ENCODE measurements around the gene GEN1. TPM values are rescaled to one million over a fixed set of nuclear protein-coding genes. Genes with fewer than 3 reads are reported as not detected.

Gene GEN1
- total RNA-seq, result 1 to 10 TPM; 4.9 to 8.2 (median 7.3) TPM

DNA sequence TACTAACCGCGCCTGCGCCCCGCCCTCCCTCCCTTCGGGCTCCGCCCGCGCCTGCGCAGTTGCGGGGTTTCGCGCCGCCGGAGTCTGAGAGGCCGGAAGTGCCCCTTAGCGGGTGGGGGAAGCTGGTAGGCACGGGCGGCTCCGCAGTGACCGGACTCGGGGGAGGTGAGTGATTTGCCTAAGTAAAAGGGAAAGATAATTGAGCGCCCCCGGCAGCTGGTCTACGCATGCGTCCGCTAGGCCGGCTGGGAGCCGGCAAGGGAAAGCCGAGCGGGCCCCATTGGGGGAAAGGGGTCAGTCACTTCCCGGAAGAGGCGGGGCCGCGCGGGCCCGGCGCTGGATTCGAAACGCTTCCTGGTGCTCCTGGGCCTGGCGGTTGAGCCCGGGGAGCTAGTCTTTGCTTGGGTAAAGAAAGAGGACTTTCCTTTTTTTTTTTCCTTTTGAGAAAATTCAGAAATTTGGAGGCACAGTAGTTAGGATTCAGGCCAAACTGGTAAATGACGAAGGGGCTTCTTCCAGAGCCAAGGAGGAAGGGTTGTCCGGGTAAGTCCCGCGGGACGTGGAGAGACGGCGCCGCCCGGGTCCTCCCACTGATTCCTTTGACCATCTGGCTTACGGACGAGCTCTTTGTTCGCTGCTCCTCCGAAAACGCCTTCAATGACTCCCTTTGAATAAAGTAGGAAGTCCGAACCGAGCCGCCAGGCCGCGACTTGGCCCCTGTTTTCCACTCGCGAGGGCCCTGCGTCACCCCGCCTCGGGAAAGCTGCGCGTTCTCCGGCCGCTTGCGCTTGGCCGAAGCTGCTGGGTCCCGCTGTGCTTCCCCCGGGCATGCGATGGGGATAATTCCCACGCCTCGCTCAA lies at the start of gene GEN1, which contains the start of gene SMC6:
TSS of gene GEN1 (plus strand) at position 336 of the 861 bp plus-strand sequence. CDS start 5,806 bp downstream, outside the sequence.
TSS of gene SMC6 (minus strand) at position 8 of the 861 bp plus-strand sequence. CDS start 7,864 bp downstream, outside the sequence.
- Histone ChIP-seq H3K27ac (peak within 1 kb of the TSS; percentile 95 to 98 (median 98)), H3K27me3 (no peaks in the 10 kb centered on the region), H3K9me3 (no peaks in the 10 kb centered on the region), H3K4me3 (peak within 1 kb of the TSS; percentile 52 to 90 (median 80)), H3K4me1 (peaks cover 13 to 31% (median 20%) of the 10 kb centered on the region in 4 donors), H3K36me3 (no peaks in the 10 kb centered on the region)
- TF ChIP-seq EP300 (IDR thresholded peaks at IDR 0.05), result no peak
- TF ChIP-seq POLR2A (IDR thresholded peaks at IDR 0.05), result peak in 1 of 4 donors; percentile 17
- no peak for TF ChIP-seq POLR2AphosphoS5 (IDR thresholded peaks at IDR 0.05)
- TF ChIP-seq, protein P1, sequence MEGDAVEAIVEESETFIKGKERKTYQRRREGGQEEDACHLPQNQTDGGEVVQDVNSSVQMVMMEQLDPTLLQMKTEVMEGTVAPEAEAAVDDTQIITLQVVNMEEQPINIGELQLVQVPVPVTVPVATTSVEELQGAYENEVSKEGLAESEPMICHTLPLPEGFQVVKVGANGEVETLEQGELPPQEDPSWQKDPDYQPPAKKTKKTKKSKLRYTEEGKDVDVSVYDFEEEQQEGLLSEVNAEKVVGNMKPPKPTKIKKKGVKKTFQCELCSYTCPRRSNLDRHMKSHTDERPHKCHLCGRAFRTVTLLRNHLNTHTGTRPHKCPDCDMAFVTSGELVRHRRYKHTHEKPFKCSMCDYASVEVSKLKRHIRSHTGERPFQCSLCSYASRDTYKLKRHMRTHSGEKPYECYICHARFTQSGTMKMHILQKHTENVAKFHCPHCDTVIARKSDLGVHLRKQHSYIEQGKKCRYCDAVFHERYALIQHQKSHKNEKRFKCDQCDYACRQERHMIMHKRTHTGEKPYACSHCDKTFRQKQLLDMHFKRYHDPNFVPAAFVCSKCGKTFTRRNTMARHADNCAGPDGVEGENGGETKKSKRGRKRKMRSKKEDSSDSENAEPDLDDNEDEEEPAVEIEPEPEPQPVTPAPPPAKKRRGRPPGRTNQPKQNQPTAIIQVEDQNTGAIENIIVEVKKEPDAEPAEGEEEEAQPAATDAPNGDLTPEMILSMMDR (IDR thresholded peaks at IDR 0.05), result peak in 1 of 6 experiments; percentile 6
- ATAC-seq (ENCODE audit: low FRiP score in 2 of 2), result peak; percentile 96 to 98
- WGBS, 2 donors, result 0% methylated on average over 6 to 59 of the region's 76 CpGs
- DNase-seq, result peak; percentile 87 to 99

DNA sequence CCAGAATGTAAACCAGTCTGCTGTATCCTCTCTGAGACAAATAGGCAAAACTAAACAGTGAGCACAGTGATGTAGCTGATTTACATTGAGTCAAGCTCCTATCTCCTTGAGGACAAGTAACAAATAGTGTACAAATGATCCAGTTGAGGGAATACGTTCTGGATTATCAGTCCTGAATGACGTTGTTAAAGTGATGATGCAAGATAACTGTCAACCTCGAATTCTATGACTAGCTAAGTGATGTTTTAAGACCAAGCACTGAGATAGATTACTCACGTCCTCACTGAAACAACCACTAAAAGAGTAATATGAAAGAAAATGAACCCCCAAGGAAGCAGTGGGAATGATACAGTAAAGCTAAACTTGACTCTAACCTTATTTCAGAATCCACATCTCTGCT lies 47.1 kb upstream of the GEN1 start:
- no peak for DNase-seq
- H3K36me3 ChIP-seq, result peaks cover 0 to 80% (median 24%) of the 10 kb centered on the region in 4 donors

GRCh38 chr2:17708501-17708900 lies 45.4 kb upstream of the GEN1 start:
- peaks cover 0 to 82% (median 22%) of the 10 kb centered on the region in 4 donors for H3K36me3 ChIP-seq

More for the DNA sequence above, 47.1 kb upstream of the GEN1 start:
- no peak for ATAC-seq (ENCODE audit: low FRiP score in 2 of 2)
- Histone ChIP-seq H3K9me3 (no peaks in the 10 kb centered on the region), H3K4me1 (no peaks in the 10 kb centered on the region), H3K27ac (no peak overlapping the region), H3K4me3 (no peak overlapping the region), H3K27me3 (no peaks in the 10 kb centered on the region)
- WGBS, 2 donors, result 94 to 98% methylated on average over 4 of the region's 4 CpGs
- no peak for TF ChIP-seq EP300 (IDR thresholded peaks at IDR 0.05)

DNA sequence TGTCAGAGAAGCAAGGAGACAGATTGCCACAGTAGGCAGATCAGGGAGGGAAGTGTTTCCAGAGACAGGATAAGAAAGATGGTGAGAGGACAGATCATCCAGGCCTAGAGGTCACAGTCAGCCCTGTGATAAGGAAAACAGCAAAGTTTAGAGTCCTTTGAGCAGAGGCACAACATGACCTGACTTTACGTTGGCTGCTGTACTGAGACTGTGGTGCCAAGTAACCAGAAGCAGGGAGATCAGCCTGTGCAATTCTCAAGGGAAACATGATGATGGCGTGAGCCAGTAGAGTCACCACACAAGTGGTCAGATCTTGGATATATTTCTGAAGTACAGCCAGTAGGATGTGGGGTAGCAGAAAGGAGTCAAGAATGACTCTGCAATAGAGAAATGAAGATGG lies 44.0 kb upstream of the GEN1 start:
- no peaks in the 10 kb centered on the region for H3K4me1 ChIP-seq
- DNase-seq, result no peak
- no peaks in the 10 kb centered on the region for H3K9me3 ChIP-seq
- TF ChIP-seq EP300 (IDR thresholded peaks at IDR 0.05) (no peak), POLR2AphosphoS5 (IDR thresholded peaks at IDR 0.05) (no peak), POLR2A (IDR thresholded peaks at IDR 0.05) (no peak)
- TF ChIP-seq, protein P1 (IDR thresholded peaks at IDR 0.05), result no peak
- 87 to 97% methylated on average over 2 of the region's 2 CpGs for WGBS, 2 donors
- ATAC-seq (ENCODE audit: low FRiP score in 2 of 2), result no peak
- H3K4me3 ChIP-seq, result no peak overlapping the region
- no peaks in the 10 kb centered on the region for H3K27me3 ChIP-seq
- peaks cover 0 to 89% (median 27%) of the 10 kb centered on the region in 4 donors for H3K36me3 ChIP-seq
- no peak overlapping the region for H3K27ac ChIP-seq

More at GRCh38 chr2:17708501-17708900, 45.4 kb upstream of the GEN1 start:
- TF ChIP-seq POLR2A (IDR thresholded peaks at IDR 0.05) (no peak), EP300 (IDR thresholded peaks at IDR 0.05) (no peak), POLR2AphosphoS5 (IDR thresholded peaks at IDR 0.05) (no peak)
- TF ChIP-seq, protein P1 (IDR thresholded peaks at IDR 0.05), result no peak
- WGBS, 2 donors, result 98 to 100% methylated on average over 1 of the region's 1 CpG
- Histone ChIP-seq H3K9me3 (no peaks in the 10 kb centered on the region), H3K27me3 (no peaks in the 10 kb centered on the region), H3K27ac (no peak overlapping the region), H3K4me3 (no peak overlapping the region), H3K4me1 (no peaks in the 10 kb centered on the region)
- ATAC-seq (ENCODE audit: low FRiP score in 2 of 2) (no peak), DNase-seq (no peak)

GRCh38 chr2:17710547-17711248 lies 43.2 kb upstream of the GEN1 start:
- Histone ChIP-seq H3K4me1 (no peaks in the 10 kb centered on the region), H3K4me3 (no peak overlapping the region), H3K9me3 (no peaks in the 10 kb centered on the region), H3K36me3 (peaks cover 0 to 89% (median 22%) of the 10 kb centered on the region in 4 donors), H3K27ac (no peak overlapping the region), H3K27me3 (no peaks in the 10 kb centered on the region)
- ATAC-seq (ENCODE audit: low FRiP score in 2 of 2) (no peak), DNase-seq (no peak)
- TF ChIP-seq EP300 (IDR thresholded peaks at IDR 0.05), result no peak
- TF ChIP-seq POLR2AphosphoS5 (IDR thresholded peaks at IDR 0.05), result no peak
- TF ChIP-seq, protein P1 (IDR thresholded peaks at IDR 0.05), result no peak
- TF ChIP-seq POLR2A (IDR thresholded peaks at IDR 0.05), result no peak
- 92 to 93% methylated on average over 9 of the region's 9 CpGs for WGBS, 2 donors

All from upper lobe of left lung (tissue), 6 donors.